ENCODE data around the gene PARP2. TPM values are rescaled to one million over a fixed set of nuclear protein-coding genes. Genes with fewer than 3 reads are reported as not detected.

The PARP2 gene
- total and polyA plus RNA-seq, 4 donors, result 10.9 to 17.7 (median 15.4) TPM

DNA sequence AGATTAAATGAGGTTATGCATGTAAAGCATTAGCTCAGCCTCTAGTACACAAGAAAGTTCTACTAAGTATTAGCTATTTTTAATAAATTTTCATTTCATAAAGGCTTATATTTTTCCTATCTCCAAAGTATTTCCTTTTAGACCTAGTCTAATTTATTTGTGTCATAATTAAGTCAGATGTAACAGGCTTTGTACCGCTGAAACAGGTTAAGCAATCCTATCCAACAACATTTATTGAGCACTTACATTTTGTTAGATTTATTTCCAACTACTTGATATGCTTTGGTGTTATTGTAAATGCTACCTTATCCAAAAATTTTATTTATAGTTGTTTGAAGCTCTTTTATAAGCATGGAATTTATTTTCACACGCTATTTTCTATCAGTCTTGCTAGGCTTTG, 1.8 kb upstream of the PARP2 start:
- Histone ChIP-seq H3K4me3 (no peak overlapping the region), H3K27me3 (ENCODE audit: control insufficient read depth in 3 of 3, insufficient read depth in 3 of 3, low read length in 2 of 3) (peaks cover 0 to 6% (median 0%) of the 10 kb centered on the region in 3 donors), H3K36me3 (ENCODE audit: control insufficient read depth in 4 of 4, insufficient read depth in 4 of 4, low read length in 4 of 4) (peaks cover 2 to 15% (median 10%) of the 10 kb centered on the region in 4 donors), H3K9me3 (ENCODE audit: control insufficient read depth in 4 of 4, insufficient read depth in 3 of 4, low read length in 3 of 4) (no peaks in the 10 kb centered on the region), H3K27ac (ENCODE audit: low read depth in 1 of 2, low read length in 1 of 2) (no peak overlapping the region), H3K9ac (ENCODE audit: insufficient read depth in 1 of 2, low read length in 2 of 2) (no peak overlapping the region), H3K4me1 (ENCODE audit: control insufficient read depth in 5 of 5, insufficient read depth in 5 of 5, low read length in 5 of 5) (peaks cover 0 to 9% (median 0%) of the 10 kb centered on the region in 5 donors)
- TF ChIP-seq, protein P1, sequence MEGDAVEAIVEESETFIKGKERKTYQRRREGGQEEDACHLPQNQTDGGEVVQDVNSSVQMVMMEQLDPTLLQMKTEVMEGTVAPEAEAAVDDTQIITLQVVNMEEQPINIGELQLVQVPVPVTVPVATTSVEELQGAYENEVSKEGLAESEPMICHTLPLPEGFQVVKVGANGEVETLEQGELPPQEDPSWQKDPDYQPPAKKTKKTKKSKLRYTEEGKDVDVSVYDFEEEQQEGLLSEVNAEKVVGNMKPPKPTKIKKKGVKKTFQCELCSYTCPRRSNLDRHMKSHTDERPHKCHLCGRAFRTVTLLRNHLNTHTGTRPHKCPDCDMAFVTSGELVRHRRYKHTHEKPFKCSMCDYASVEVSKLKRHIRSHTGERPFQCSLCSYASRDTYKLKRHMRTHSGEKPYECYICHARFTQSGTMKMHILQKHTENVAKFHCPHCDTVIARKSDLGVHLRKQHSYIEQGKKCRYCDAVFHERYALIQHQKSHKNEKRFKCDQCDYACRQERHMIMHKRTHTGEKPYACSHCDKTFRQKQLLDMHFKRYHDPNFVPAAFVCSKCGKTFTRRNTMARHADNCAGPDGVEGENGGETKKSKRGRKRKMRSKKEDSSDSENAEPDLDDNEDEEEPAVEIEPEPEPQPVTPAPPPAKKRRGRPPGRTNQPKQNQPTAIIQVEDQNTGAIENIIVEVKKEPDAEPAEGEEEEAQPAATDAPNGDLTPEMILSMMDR (IDR thresholded peaks at IDR 0.05; ENCODE audit: control extremely low read depth, extremely low read depth), result no peak
- DNase-seq, result peak in 1 of 3 donors; percentile 11
- no peak for ATAC-seq (ENCODE audit: insufficient read depth, low FRiP score)
- WGBS, 2 donors, result 52 to 55% methylated on average over 2 of the region's 2 CpGs

- TF ChIP-seq, protein P1 (IDR thresholded peaks at IDR 0.05; ENCODE audit: control extremely low read depth, extremely low read depth), result no peak
- peak overlapping the region; percentile 63 for H3K4me3 ChIP-seq
- peaks cover 0 to 9% (median 0%) of the 10 kb centered on the region in 5 donors for H3K4me1 ChIP-seq (ENCODE audit: control insufficient read depth in 5 of 5, insufficient read depth in 5 of 5, low read length in 5 of 5)
- peaks cover 4 to 21% (median 13%) of the 10 kb centered on the region in 4 donors for H3K36me3 ChIP-seq (ENCODE audit: control insufficient read depth in 4 of 4, insufficient read depth in 4 of 4, low read length in 4 of 4)
- 2 to 4% methylated on average over 3 of the region's 3 CpGs for WGBS, 2 donors
- DNase-seq (peak in 2 of 3 donors; percentile 63 to 78), ATAC-seq (ENCODE audit: insufficient read depth, low FRiP score) (no peak)
- H3K27ac ChIP-seq (ENCODE audit: low read depth in 1 of 2, low read length in 1 of 2), result peak overlapping the region; percentile 90 to 95
- H3K9ac ChIP-seq (ENCODE audit: insufficient read depth in 1 of 2, low read length in 2 of 2), result peak overlapping the region; percentile 93 to 98
- peaks cover 0 to 2% (median 0%) of the 10 kb centered on the region in 3 donors for H3K27me3 ChIP-seq (ENCODE audit: control insufficient read depth in 3 of 3, insufficient read depth in 3 of 3, low read length in 2 of 3)
- no peaks in the 10 kb centered on the region for H3K9me3 ChIP-seq (ENCODE audit: control insufficient read depth in 4 of 4, insufficient read depth in 3 of 4, low read length in 3 of 4)
Observed at GRCh38 chr14:20343862-20344220, 406 bp downstream of the PARP2 start.

GRCh38 chr14:20345366-20345765, 1.9 kb downstream of the PARP2 start:
- peaks cover 0 to 9% (median 0%) of the 10 kb centered on the region in 5 donors for H3K4me1 ChIP-seq (ENCODE audit: control insufficient read depth in 5 of 5, insufficient read depth in 5 of 5, low read length in 5 of 5)
- 90 to 97% methylated on average over 1 of the region's 1 CpG for WGBS, 2 donors
- H3K9me3 ChIP-seq (ENCODE audit: control insufficient read depth in 4 of 4, insufficient read depth in 3 of 4, low read length in 3 of 4), result no peaks in the 10 kb centered on the region
- H3K9ac ChIP-seq (ENCODE audit: insufficient read depth in 1 of 2, low read length in 2 of 2), result no peak overlapping the region
- no peak for ATAC-seq (ENCODE audit: insufficient read depth, low FRiP score)
- H3K36me3 ChIP-seq (ENCODE audit: control insufficient read depth in 4 of 4, insufficient read depth in 4 of 4, low read length in 4 of 4), result peaks cover 6 to 30% (median 14%) of the 10 kb centered on the region in 4 donors
- no peaks in the 10 kb centered on the region for H3K27me3 ChIP-seq (ENCODE audit: control insufficient read depth in 3 of 3, insufficient read depth in 3 of 3, low read length in 2 of 3)
- no peak overlapping the region for H3K27ac ChIP-seq (ENCODE audit: low read depth in 1 of 2, low read length in 1 of 2)
- no peak for DNase-seq
- TF ChIP-seq, protein P1 (IDR thresholded peaks at IDR 0.05; ENCODE audit: control extremely low read depth, extremely low read depth), result no peak
- no peak overlapping the region for H3K4me3 ChIP-seq

DNA sequence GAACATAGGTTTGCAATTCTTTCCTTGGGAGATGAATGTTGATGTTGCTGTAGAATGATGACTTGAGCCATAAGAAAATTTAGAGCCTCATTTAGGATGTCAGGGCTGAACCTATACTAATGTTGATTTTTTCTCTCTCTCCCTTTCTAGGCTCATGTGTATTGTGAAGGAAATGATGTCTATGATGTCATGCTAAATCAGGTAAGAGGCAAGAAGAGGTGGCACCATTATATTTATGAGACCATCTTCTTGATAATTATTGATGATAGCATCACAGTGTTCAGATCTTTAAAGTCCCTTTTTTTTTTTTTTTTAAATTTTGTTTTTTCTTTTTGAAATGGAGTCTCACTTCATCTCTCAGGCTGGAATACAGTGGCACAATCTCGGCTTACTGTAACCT, 3.3 kb downstream of the PARP2 start:
- DNase-seq, result no peak
- Histone ChIP-seq H3K36me3 (ENCODE audit: control insufficient read depth in 4 of 4, insufficient read depth in 4 of 4, low read length in 4 of 4) (peaks cover 7 to 36% (median 18%) of the 10 kb centered on the region in 4 donors), H3K27ac (ENCODE audit: low read depth in 1 of 2, low read length in 1 of 2) (no peak overlapping the region), H3K27me3 (ENCODE audit: control insufficient read depth in 3 of 3, insufficient read depth in 3 of 3, low read length in 2 of 3) (no peaks in the 10 kb centered on the region), H3K9ac (ENCODE audit: insufficient read depth in 1 of 2, low read length in 2 of 2) (no peak overlapping the region), H3K4me3 (no peak overlapping the region), H3K9me3 (ENCODE audit: control insufficient read depth in 4 of 4, insufficient read depth in 3 of 4, low read length in 3 of 4) (no peaks in the 10 kb centered on the region), H3K4me1 (ENCODE audit: control insufficient read depth in 5 of 5, insufficient read depth in 5 of 5, low read length in 5 of 5) (peaks cover 0 to 9% (median 0%) of the 10 kb centered on the region in 5 donors)
- WGBS, 2 donors, result 100% methylated on average over 1 of the region's 1 CpG
- TF ChIP-seq, protein P1 (IDR thresholded peaks at IDR 0.05; ENCODE audit: control extremely low read depth, extremely low read depth), result no peak
- ATAC-seq (ENCODE audit: insufficient read depth, low FRiP score), result no peak

All from lung (tissue), 12 donors.